ENCODE data around the gene CACNB3.
"Not testable (repeated sequence)": the region's sequence is repeated elsewhere in the genome, so short reads cannot be mapped to it uniquely, and the experiment has no call there.

Gene CACNB3

DNA sequence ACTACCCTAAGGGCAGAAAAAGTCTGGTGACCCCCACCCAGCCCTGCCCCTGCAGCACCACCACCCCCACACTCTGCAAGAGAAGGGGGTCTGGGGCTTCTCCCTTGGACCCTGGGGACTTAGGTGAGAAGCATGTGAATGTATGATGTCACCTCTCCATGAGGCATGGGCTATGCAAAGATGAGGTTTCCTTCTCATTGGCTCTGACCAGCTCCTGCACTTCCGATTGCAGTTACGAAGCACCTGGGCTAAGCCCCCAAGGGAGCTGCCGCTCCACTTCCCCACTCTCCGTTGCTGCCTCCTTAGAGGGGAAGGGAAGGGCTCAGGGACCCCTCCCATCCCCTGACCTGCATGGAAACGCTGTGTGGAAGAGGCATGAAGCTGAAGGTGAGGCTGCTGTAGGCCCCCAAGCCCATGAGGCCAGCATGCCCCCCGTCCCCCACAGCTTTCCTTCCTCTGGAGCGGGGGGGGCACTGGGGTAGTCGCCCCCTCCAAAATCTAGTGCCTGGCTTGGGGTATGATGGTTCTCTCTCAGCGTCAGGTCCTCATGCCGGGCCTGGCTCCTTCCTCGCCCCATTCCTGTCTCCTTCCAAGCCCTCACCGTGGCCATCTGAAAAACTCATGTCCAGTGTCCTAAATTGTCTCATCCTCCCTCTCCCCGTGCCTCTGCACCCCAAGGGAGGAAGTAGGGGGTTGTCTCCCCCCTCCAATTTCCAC is 39.1 kb downstream of the CACNB3 start:
- no peak for DNase-seq

- no peak for DNase-seq
Measured at GRCh38 chr12:48858043-48858442, 39.7 kb downstream of the CACNB3 start.

GRCh38 chr12:48859607-48860006 is 41.3 kb downstream of the CACNB3 start:
- DNase-seq = no peak

DNA sequence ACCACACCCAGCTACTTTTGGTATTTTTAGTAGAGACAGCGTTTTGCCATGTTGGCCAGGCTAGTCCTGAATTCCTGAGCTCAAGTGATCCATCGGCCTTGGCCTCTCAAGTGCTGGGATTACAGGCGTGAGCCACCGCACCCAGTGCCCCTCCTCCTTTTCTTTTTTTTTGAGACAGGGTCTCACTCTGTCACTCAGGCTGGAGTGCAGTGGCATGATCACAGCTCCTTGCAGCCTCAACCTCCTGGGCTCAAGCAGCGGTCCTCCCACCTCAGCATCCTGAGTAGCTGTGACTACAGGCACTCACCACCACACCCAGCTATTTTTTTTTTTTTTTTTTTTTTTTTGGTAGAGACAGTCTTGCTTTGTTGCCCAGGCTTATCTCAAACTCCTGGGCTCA is 41.9 kb downstream of the CACNB3 start:
- DNase-seq = not testable (repeated sequence)

DNA sequence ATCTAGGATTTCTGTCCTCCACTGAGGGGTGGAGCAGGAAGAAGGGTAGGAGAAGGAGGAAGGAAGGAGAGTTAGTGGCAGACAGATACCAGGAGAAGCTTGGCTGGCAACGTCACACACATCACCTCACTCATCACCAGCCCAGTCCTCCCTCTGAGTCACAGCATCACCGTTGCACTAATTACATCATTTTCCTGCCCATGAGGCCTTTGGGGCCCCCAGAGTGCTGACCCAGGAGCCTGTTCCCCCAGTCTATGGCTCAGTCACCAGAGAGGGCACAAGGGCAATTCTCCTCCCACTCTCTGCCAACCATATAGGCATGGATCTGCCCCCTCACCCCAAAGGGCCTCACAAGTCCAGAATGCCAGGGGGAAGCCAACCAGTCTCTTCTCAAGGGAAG is 42.8 kb downstream of the CACNB3 start:
- no peak for DNase-seq

DNA sequence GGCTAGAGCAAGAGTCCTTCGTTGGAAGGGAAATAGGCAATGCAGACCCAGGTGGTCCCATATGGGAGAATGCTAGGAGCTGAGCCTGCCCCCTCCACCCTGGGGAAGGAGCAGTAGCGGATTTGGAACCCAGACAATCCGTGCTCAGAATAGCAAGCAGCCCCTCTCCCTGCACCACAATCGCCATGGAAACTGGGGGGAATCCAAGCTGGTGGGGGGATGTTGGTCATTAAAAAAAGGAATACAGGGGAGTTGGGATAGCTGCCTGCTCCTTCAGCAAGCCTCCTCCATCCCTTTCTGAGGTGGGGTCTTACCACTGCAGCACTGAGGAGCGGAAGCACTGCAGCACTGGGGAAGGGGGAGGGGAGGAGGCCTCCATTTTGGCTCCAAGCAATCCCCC is 44.5 kb downstream of the CACNB3 start:
- no peak for DNase-seq

DNA sequence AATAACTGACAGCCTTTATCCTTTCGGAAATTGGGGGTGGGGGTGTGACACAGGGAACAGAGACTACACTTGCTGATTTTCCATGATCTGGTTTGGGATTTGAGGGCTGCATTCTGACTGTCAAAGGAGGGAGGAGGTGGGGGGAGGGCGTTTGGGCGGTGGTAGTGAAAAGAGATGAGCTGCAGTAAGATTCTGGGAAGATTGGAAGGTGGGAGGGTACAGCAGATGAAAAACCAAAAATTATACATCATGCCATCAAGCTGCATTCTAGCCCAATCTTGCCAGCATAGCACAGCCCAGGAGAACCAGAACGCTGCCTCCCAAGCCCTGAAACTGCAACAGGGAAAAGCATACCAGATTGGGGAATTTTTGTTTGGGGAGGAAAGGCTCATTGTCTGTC is 45.0 kb downstream of the CACNB3 start:
- DNase-seq = no peak

DNA sequence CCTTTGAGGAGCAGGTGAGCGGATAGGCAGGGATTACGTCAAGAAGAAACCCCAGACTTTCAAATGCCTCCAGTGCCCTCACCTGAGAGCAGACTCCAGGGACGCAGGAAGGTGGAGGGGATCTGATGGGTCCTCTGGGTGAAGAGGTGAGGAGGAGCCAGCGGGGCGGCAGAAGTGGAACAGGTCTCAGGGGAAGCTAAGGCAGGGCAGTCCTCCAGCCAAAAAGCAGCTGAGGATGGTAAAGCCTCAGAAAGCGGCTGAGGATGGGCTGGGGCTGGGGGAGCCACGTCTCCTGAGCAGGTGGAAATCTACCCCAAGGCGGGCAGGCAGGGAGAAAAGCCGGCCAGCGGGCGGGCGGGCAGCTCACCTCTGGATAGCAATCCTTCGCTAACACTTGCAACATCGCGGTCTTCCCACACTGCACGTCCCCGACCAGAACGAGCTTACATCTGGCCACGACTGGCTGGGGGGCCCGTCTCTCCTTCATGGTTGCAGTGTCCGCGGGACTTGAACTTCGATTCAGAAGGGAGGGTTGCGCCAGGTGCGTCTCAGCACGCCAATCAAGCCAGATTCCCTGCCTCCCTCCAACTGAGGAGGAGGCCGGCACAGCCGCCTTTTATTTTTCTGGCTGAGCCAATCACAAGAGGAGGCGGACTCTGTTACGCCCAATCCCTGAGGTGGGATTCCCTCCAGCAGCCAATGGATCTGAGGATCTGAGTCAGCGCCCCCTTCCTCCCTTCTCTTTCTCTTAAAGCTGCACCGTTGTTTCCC is 47.2 kb downstream of the CACNB3 start, which contains the start of gene RND1:
Gene RND1 (minus strand): TSS at position 590 of the 771 bp plus-strand sequence. CDS start 103 bp downstream, at position 487.
- DNase-seq = peak; percentile 84

GRCh38 chr12:48866052-48866711 is 47.9 kb downstream of the CACNB3 start:
- no peak for DNase-seq

GRCh38 chr12:48868451-48868850 is 50.2 kb downstream of the CACNB3 start:
- DNase-seq = no peak

DNA sequence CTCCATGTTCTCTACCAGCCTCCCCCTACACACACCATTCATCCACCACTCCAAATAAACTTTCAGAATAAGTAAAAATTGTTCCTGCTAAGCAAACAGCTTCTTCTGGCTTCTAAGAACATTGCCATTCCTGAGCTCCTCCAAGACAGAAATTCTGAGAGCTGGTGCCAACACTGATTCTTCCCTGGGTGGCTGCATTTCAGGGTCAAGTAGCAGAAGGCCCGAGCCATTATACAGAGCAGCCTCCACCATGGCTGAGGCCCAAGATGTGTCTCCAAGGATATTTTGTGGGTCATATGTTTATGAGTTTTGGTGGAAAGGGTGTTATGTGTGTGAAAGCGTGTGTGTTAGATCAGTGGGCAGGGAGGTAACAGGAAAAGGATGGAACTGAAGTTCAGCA is 50.9 kb downstream of the CACNB3 start:
- no peak for DNase-seq

DNA sequence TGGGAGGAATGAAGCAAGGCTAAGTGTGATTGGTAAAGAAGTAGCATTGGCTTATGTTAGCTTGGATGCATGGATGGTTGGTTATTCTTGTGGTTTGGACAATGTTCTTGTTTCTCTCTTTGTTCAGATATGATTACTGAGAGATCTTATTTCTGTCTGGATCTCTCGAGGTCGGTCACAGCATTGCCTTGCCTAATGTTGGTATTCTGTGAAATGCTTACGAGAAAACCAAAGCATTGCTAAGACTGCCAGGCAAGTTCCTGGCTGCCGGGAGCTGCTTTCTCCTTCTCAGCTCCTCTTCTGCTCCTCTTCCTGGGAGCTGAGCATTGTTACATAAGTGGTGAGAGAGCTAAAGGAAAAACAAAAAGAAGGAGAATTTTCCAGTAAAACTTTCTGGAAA is 54.8 kb downstream of the CACNB3 start:
- DNase-seq = no peak

GRCh38 chr12:48873534-48873933 is 55.2 kb downstream of the CACNB3 start:
- not testable (repeated sequence) for DNase-seq

DNA sequence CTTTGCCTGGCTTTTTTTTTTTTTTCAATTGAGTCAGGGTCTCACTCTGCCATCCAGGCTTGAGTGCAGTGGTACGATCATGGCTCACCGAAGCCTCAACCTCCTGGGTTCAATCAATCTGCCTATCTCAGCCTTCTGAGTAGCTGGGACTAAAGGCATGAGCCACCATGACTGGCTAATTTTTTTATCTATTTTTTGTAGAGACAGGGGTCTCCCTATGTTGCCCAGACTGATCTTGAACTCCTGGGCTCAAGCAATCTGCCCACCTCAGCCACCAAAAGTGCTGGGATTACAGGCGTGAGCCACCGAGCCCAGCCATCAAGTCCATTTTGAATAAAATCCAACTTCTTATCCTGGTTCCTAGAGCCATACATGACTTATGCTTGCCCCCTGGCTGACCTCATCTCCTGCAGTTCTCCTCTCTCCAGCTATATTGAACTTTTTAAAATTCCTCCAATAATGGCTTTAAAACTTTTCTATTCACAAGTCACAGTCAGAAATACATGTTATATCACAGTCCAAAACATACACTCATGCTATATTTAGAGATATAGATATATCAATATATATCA is 57.7 kb downstream of the CACNB3 start:
- DNase-seq = no peak
